Measurements from ENCODE around the gene ZNF385A.
A peak's percentile ranks its signal among the peaks of the same experiment; 100 is the strongest.
"Not testable (repeated sequence)": the region's sequence is repeated elsewhere in the genome, so short reads cannot be mapped to it uniquely, and the experiment has no call there.

ZNF385A gene

GRCh38 chr12:54352891-54353874 is 31.4 kb downstream of the ZNF385A start:
- no peak for DNase-seq

GRCh38 chr12:54352022-54352531 is 32.5 kb downstream of the ZNF385A start:
- no peak for DNase-seq

GRCh38 chr12:54351341-54351740 is 33.2 kb downstream of the ZNF385A start:
- no peak for DNase-seq

GRCh38 chr12:54350743-54351142 is 33.8 kb downstream of the ZNF385A start:
- DNase-seq, result no peak

GRCh38 chr12:54349679-54350078 is 34.9 kb downstream of the ZNF385A start:
- DNase-seq, result no peak

- no peak for DNase-seq
Observed at GRCh38 chr12:54349036-54349435, 35.5 kb downstream of the ZNF385A start.

GRCh38 chr12:54341378-54342300 is 42.9 kb downstream of the ZNF385A start:
- no peak for DNase-seq

- no peak for DNase-seq
Observed at GRCh38 chr12:54340846-54341245, 43.7 kb downstream of the ZNF385A start.

GRCh38 chr12:54338698-54339296 is 45.7 kb downstream of the ZNF385A start:
- DNase-seq, result no peak

- no peak for DNase-seq
Observed at GRCh38 chr12:54337854-54338650, 46.5 kb downstream of the ZNF385A start.

GRCh38 chr12:54337280-54337842 is 47.2 kb downstream of the ZNF385A start:
- no peak for DNase-seq

GRCh38 chr12:54333420-54334034 is 51.0 kb downstream of the ZNF385A start:
- no peak for DNase-seq

- no peak for DNase-seq
Observed at GRCh38 chr12:54331461-54331860, 53.1 kb downstream of the ZNF385A start.

- DNase-seq, result no peak
Observed at GRCh38 chr12:54330442-54330841, 54.1 kb downstream of the ZNF385A start.

GRCh38 chr12:54329759-54330158 is 54.8 kb downstream of the ZNF385A start:
- DNase-seq, result no peak

- DNase-seq, result no peak
Observed at GRCh38 chr12:54328595-54329337, 55.8 kb downstream of the ZNF385A start.

- DNase-seq, result not testable (repeated sequence)
Observed at GRCh38 chr12:54325442-54326109, 59.0 kb downstream of the ZNF385A start.

GRCh38 chr12:54324617-54325441 is 59.7 kb downstream of the ZNF385A start, which contains the start of gene COPZ1:
COPZ1 (plus strand) TSS chr12:54325131; CDS start chr12:54325164, 33 bp downstream.
- peak; percentile 99 for DNase-seq

GRCh38 chr12:54321363-54321762 is 63.2 kb downstream of the ZNF385A start:
- no peak for DNase-seq

Data from activated CD4-positive, alpha-beta T cell treated with anti-CD3 and anti-CD28 coated beads, Interleukin-2, amount 50 U/mL, for 16 hours (primary cell).